Activated CD8-positive, alpha-beta memory T cell treated with anti-CD3 and anti-CD28 coated beads for 36 hours (primary cell): Measurements from ENCODE around the gene ELP5. TPM values are rescaled to one million over a fixed set of nuclear protein-coding genes. Genes with fewer than 3 reads are reported as not detected.

Source experiments
- CTCF ChIA-PET: fragments of 350-600 bp; sonication (Branson Sonifier 250); formaldehyde crosslinking; loops from one replicate; lab custom pipeline; 2021; ENCODE audit warnings: antibody characterized with exemption; lab: Charles Lee
- POLR2A ChIA-PET: fragments of 350-600 bp; sonication (Branson Sonifier 250); formaldehyde crosslinking; loops from one replicate; lab custom pipeline; 2021; ENCODE audit warnings: antibody characterized with exemption; lab: Charles Lee
- total RNA-seq, 2 experiments: library from RNA; stranded (reverse); gene quantifications; one replicate each; pipeline ENCODE4 v1.2.3, GENCODE V29; 2021

The ELP5 gene
- total RNA-seq, 2 experiments from 2014 or later, result 107 to 110 TPM

- ChIA-PET POLR2A (no interaction called here), CTCF (no interaction called here)
Measured at GRCh38 chr17:7217113-7217987, 34.7 kb upstream of the ELP5 start.

- CTCF ChIA-PET, result interaction anchor here (1.5 kb wide), 1 partner anchor 63 kb away, joined by 4 read pairs; the partner anchor contains the start of gene SLC2A4
- POLR2A ChIA-PET, result interaction anchor here (3.3 kb wide), 1 partner anchor 19 kb away, joined by 19 read pairs; the partner anchor contains the start of gene PHF23
Measured at GRCh38 chr17:7218166-7218565, 33.8 kb upstream of the ELP5 start.

- CTCF ChIA-PET, result interaction anchor here (1.4 to 1.5 kb wide), 2 partner anchors 21 to 63 kb away, joined by 4 read pairs; partner anchors contain the start of genes PHF23 and SLC2A4
- POLR2A ChIA-PET, result interaction anchor here (0.6 to 3.3 kb wide), 5 partner anchors 19 to 118 kb away, joined by 3 to 19 read pairs (median 5); partner anchors contain the start of genes ACAP1, CTDNEP1 and PHF23
Measured at GRCh38 chr17:7218758-7219157, 33.3 kb upstream of the ELP5 start.

GRCh38 chr17:7219229-7219811 is 32.7 kb upstream of the ELP5 start:
- ChIA-PET POLR2A (interaction anchor here (0.6 to 3.3 kb wide), 7 partner anchors 10 to 117 kb away, joined by 3 to 19 read pairs (median 5); partner anchors contain the start of genes ACAP1, CTDNEP1, DVL2 and PHF23), CTCF (interaction anchor here (0.9 to 2.1 kb wide), 4 partner anchors 20 to 174 kb away, joined by 3 to 12 read pairs (median 4); partner anchors contain the start of genes PHF23 and SLC2A4)

- CTCF ChIA-PET, result interaction anchor here (0.9 to 2.1 kb wide), 10 partner anchors 12 to 174 kb away, joined by 3 to 12 read pairs (median 4); partner anchors contain the start of genes CTDNEP1, DVL2, ELP5 and PHF23
- POLR2A ChIA-PET, result interaction anchor here (0.7 to 3.3 kb wide), 11 partner anchors 10 to 183 kb away, joined by 3 to 19 read pairs (median 5); partner anchors contain the start of genes ACAP1, CTDNEP1, DVL2 and NEURL4
Measured at GRCh38 chr17:7219812-7220592, 32.0 kb upstream of the ELP5 start, which contains the start of the genes ACADVL and DLG4. TSS of gene ACADVL (plus strand) at chr17:7219938. CDS start at chr17:7219985, 47 bp downstream. TSS of gene DLG4 (minus strand) at chr17:7219836.

GRCh38 chr17:7220593-7221277 is 31.3 kb upstream of the ELP5 start:
- ChIA-PET CTCF (interaction anchor here (1.0 to 2.1 kb wide), 9 partner anchors 11 to 76 kb away, joined by 3 to 12 read pairs (median 5); partner anchors contain the start of genes CTDNEP1, DVL2, ELP5 and GABARAP), POLR2A (interaction anchor here (0.6 to 3.3 kb wide), 10 partner anchors 9 to 184 kb away, joined by 3 to 19 read pairs (median 5); partner anchors contain the start of genes DVL2, NEURL4 and PHF23)

- ChIA-PET CTCF (interaction anchor here (1.1 to 2.1 kb wide), 9 partner anchors 10 to 75 kb away, joined by 3 to 12 read pairs (median 5); partner anchors contain the start of genes CTDNEP1, DVL2, ELP5 and GABARAP), POLR2A (interaction anchor here (0.6 to 3.3 kb wide), 9 partner anchors 10 to 108 kb away, joined by 3 to 19 read pairs (median 5); partner anchors contain the start of genes DVL2, NEURL4 and PHF23)
Measured at GRCh38 chr17:7221278-7222092, 30.5 kb upstream of the ELP5 start.

- POLR2A ChIA-PET, result interaction anchor here (1.5 kb wide), 1 partner anchor 11 kb away, joined by 4 read pairs; the partner anchor contains the start of gene DVL2
- CTCF ChIA-PET, result interaction anchor here (1.3 kb wide), 1 partner anchor 74 kb away, joined by 3 read pairs; no protein-coding TSS in a partner anchor
Measured at GRCh38 chr17:7222093-7222971, 29.7 kb upstream of the ELP5 start.

- POLR2A ChIA-PET, result interaction anchor here (1.5 kb wide), 1 partner anchor 11 kb away, joined by 4 read pairs; the partner anchor contains the start of gene DVL2
Measured at GRCh38 chr17:7222972-7223292, 29.1 kb upstream of the ELP5 start.

GRCh38 chr17:7223375-7223774 is 28.6 kb upstream of the ELP5 start:
- POLR2A ChIA-PET, result no interaction called here
- CTCF ChIA-PET, result interaction anchor here (1.6 kb wide), 1 partner anchor 19 kb away, joined by 3 read pairs; the partner anchor contains the start of gene GABARAP

More at GRCh38 chr17:7222972-7223292, 29.1 kb upstream of the ELP5 start:
- CTCF ChIA-PET, result interaction anchor here (1.6 kb wide), 1 partner anchor 20 kb away, joined by 3 read pairs; the partner anchor contains the start of gene GABARAP

GRCh38 chr17:7224110-7224509 is 27.9 kb upstream of the ELP5 start:
- ChIA-PET CTCF (interaction anchor here (1.6 kb wide), 1 partner anchor 18 kb away, joined by 3 read pairs; the partner anchor contains the start of gene GABARAP), POLR2A (no interaction called here)

- ChIA-PET CTCF (interaction anchor here (1.6 kb wide), 1 partner anchor 18 kb away, joined by 3 read pairs; the partner anchor contains the start of gene GABARAP), POLR2A (no interaction called here)
Measured at GRCh38 chr17:7224661-7225111, 27.3 kb upstream of the ELP5 start.

- CTCF ChIA-PET, result interaction anchor here (1.2 kb wide), 1 partner anchor 9 kb away, joined by 4 read pairs; the partner anchor contains the start of gene DVL2
- POLR2A ChIA-PET, result no interaction called here
Measured at GRCh38 chr17:7225711-7226331, 26.2 kb upstream of the ELP5 start.
